ENCODE data around the gene OLIG3.

OLIG3 gene

GRCh38 chr6:137467211-137467610, 27.0 kb downstream of the OLIG3 start:
- no peaks in the 10 kb centered on the region for H3K36me3 ChIP-seq
- H3K9me3 ChIP-seq = no peaks in the 10 kb centered on the region
- H3K27me3 ChIP-seq = peaks cover 14% of the 10 kb centered on the region; the same call in 1 of the 2 replicates
- no peak for DNase-seq
- no peak overlapping the region for H3K4me3 ChIP-seq (ENCODE audit: low read depth, low read length)
- TF ChIP-seq, protein P1, sequence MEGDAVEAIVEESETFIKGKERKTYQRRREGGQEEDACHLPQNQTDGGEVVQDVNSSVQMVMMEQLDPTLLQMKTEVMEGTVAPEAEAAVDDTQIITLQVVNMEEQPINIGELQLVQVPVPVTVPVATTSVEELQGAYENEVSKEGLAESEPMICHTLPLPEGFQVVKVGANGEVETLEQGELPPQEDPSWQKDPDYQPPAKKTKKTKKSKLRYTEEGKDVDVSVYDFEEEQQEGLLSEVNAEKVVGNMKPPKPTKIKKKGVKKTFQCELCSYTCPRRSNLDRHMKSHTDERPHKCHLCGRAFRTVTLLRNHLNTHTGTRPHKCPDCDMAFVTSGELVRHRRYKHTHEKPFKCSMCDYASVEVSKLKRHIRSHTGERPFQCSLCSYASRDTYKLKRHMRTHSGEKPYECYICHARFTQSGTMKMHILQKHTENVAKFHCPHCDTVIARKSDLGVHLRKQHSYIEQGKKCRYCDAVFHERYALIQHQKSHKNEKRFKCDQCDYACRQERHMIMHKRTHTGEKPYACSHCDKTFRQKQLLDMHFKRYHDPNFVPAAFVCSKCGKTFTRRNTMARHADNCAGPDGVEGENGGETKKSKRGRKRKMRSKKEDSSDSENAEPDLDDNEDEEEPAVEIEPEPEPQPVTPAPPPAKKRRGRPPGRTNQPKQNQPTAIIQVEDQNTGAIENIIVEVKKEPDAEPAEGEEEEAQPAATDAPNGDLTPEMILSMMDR (IDR thresholded peaks at IDR 0.05; ENCODE audit: low read depth, low read length) = no peak
- H3K4me1 ChIP-seq = no peaks in the 10 kb centered on the region

DNA sequence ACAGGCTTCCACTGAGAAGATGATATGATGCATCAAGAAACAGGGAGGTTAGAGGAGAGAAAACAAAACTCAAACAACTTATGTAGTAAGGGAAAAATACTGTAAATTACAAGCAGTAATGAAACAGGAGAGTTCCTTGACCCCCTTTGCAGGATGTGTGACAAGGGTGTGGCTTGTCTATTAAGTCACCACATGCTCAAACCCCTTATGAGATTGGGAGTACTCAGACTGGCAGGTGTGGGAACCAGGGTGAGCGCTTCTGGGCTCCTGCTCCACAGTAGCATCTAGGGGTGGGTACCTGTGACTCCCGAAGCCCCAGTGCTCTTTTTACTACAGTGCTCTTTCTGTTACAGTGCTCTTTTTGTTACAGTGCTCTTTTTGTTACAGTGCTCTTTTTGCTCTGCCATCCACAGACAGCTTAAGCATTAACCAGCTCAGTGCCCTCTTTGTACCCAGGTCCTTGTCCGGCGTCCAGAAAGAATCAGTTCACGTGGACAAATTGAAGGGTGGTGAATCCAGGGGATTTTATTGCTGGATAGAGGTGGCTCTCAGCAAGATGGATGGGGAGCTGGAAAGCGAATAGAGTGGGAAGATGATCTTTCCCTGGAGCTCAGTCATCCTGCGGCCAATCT, 28.7 kb downstream of the OLIG3 start:
- H3K4me3 ChIP-seq (ENCODE audit: low read depth, low read length) = no peak overlapping the region
- no peaks in the 10 kb centered on the region for H3K4me1 ChIP-seq
- peaks cover 8% of the 10 kb centered on the region; the same call in 1 of the 2 replicates for H3K27me3 ChIP-seq
- TF ChIP-seq, protein P1 (IDR thresholded peaks at IDR 0.05; ENCODE audit: low read depth, low read length) = no peak
- no peak for DNase-seq
- H3K36me3 ChIP-seq = no peaks in the 10 kb centered on the region
- no peaks in the 10 kb centered on the region for H3K9me3 ChIP-seq

- TF ChIP-seq, protein P1 (IDR thresholded peaks at IDR 0.05; ENCODE audit: low read depth, low read length) = no peak
- no peaks in the 10 kb centered on the region for H3K27me3 ChIP-seq
- H3K9me3 ChIP-seq = no peaks in the 10 kb centered on the region
- no peaks in the 10 kb centered on the region for H3K4me1 ChIP-seq
- no peaks in the 10 kb centered on the region for H3K36me3 ChIP-seq
- H3K4me3 ChIP-seq (ENCODE audit: low read depth, low read length) = no peak overlapping the region
- no peak for DNase-seq
Measured at GRCh38 chr6:137452333-137452894, 41.8 kb downstream of the OLIG3 start.

GRCh38 chr6:137443901-137444300, 50.3 kb downstream of the OLIG3 start:
- no peaks in the 10 kb centered on the region for H3K9me3 ChIP-seq
- no peak overlapping the region for H3K4me3 ChIP-seq (ENCODE audit: low read depth, low read length)
- H3K27me3 ChIP-seq = no peaks in the 10 kb centered on the region
- H3K4me1 ChIP-seq = no peaks in the 10 kb centered on the region
- DNase-seq = no peak
- no peaks in the 10 kb centered on the region for H3K36me3 ChIP-seq
- TF ChIP-seq, protein P1 (IDR thresholded peaks at IDR 0.05; ENCODE audit: low read depth, low read length) = peak; percentile 14; the same call in 1 of the 2 replicates

Measured in BE2C (cell line).